Neural cell (in vitro differentiated cells): ENCODE data around the gene ATAD3C. TPM values are rescaled to one million over a fixed set of nuclear protein-coding genes. Genes with fewer than 3 reads are reported as not detected.
A peak's percentile ranks its signal among the peaks of the same experiment; 100 is the strongest.

Experiments
- H2AFZ ChIP-seq: fragments of 200-600, 300-800 bp; sonication (generic), shearing (Covaris generic); 2 replicates; pipeline ENCODE4 v1.6.0; 2014; ENCODE audit warnings: low read depth, mild to moderate bottlenecking, antibody characterized with exemption, low read length, moderate library complexity
- H3F3A ChIP-seq: fragments of 200-600 bp; shearing (Covaris generic); 2 replicates; pipeline ENCODE4 v1.6.1; 2016; ENCODE audit warnings: mild to moderate bottlenecking, moderate library complexity, mixed read lengths, antibody characterized with exemption, low read length; ENCODE audit not compliant: insufficient read depth, poor library complexity, severe bottlenecking
- H3K27ac ChIP-seq: fragments of 200-600, 300-800 bp; sonication (generic), shearing (Covaris generic); 2 replicates; pipeline ENCODE4 v1.5.1; 2014; ENCODE audit warnings: mild to moderate bottlenecking, low read length, moderate library complexity
- H3K27me3 ChIP-seq: fragments of 300-800, 200-600 bp; sonication (generic), shearing (Covaris generic); 2 replicates; pipeline ENCODE4 v1.6.0; 2014; ENCODE audit warnings: mild to moderate bottlenecking, low read depth, low read length, moderate library complexity; ENCODE audit not compliant: insufficient read depth
- H3K36me3 ChIP-seq: fragments of 300-800, 200-600 bp; sonication (generic), shearing (Covaris generic); 2 replicates; pipeline ENCODE4 v1.5.1; 2014; ENCODE audit warnings: mild to moderate bottlenecking, antibody characterized with exemption, low read length, moderate library complexity; ENCODE audit not compliant: insufficient read depth
- H3K4me2 ChIP-seq: fragments of 300-800, 200-600 bp; sonication (generic), shearing (Covaris generic); 2 replicates; pipeline ENCODE4 v1.6.0; 2014; ENCODE audit warnings: mild to moderate bottlenecking, low read length
- H3K4me3 ChIP-seq: fragments of 300-800, 200-600 bp; sonication (generic), shearing (Covaris generic); 2 replicates; pipeline ENCODE4 v1.5.1; 2014; ENCODE audit warnings: mild to moderate bottlenecking, low read length, moderate library complexity
- H3K79me2 ChIP-seq: fragments of 200-600 bp; shearing (Covaris generic); replicated peaks from 2 replicates; pipeline ENCODE4 v1.6.0; 2014; ENCODE audit warnings: mild to moderate bottlenecking, low read length, moderate library complexity; ENCODE audit not compliant: insufficient read depth
- H3K9ac ChIP-seq: fragments of 300-800, 200-600 bp; sonication (generic), shearing (Covaris generic); 2 replicates; pipeline ENCODE4 v1.6.1; 2016; ENCODE audit warnings: mild to moderate bottlenecking, low read length, mixed read lengths
- H3K9me2 ChIP-seq: fragments of 200-600 bp; shearing (Covaris generic); 2 replicates; pipeline ENCODE4 v1.6.1; 2016; ENCODE audit warnings: mild to moderate bottlenecking, low read length, mixed read lengths; ENCODE audit not compliant: insufficient read depth
- H3K9me3 ChIP-seq: fragments of 200-600, 300-800 bp; sonication (generic), shearing (Covaris generic); 2 replicates; pipeline ENCODE4 v1.6.1; 2016; ENCODE audit warnings: mild to moderate bottlenecking, mixed run types, low read length, moderate library complexity, mixed read lengths
- H4K20me1 ChIP-seq: fragments of 200-600 bp; shearing (Covaris generic); 2 replicates; pipeline ENCODE4 v1.6.1; 2016; ENCODE audit warnings: mild to moderate bottlenecking, mixed run types; ENCODE audit not compliant: insufficient read depth
- EP300 ChIP-seq: fragments of 450-650 bp; conservative IDR thresholded peaks from 2 replicates; pipeline ENCODE4 v1.6.1; 2014; ENCODE audit warnings: antibody characterized with exemption, mild to moderate bottlenecking, moderate library complexity; ENCODE audit not compliant: poor library complexity, severe bottlenecking
- EZH2 ChIP-seq: fragments of 200-600, 300-800 bp; shearing (Covaris generic), sonication (generic); IDR thresholded peaks from 2 replicates; pipeline ENCODE4 v1.6.1; 2014; ENCODE audit warnings: antibody characterized with exemption, low read length, borderline replicate concordance, mild to moderate bottlenecking; ENCODE audit not compliant: insufficient read depth, poor library complexity, severe bottlenecking
- MXI1 ChIP-seq: fragments of 450-650 bp; conservative IDR thresholded peaks from 2 replicates; pipeline ENCODE4 v1.6.1; 2014; ENCODE audit warnings: antibody characterized with exemption, mild to moderate bottlenecking; ENCODE audit not compliant: poor library complexity, severe bottlenecking
- POLR2AphosphoS5 ChIP-seq: IDR thresholded peaks from 2 replicates; pipeline ENCODE4 v1.6.1; 2012
- RAD21 ChIP-seq: fragments of 450-650 bp; conservative IDR thresholded peaks from 2 replicates; pipeline ENCODE4 v1.6.1; 2014; ENCODE audit warnings: antibody characterized with exemption, mild to moderate bottlenecking, moderate library complexity
- SMC3 ChIP-seq: fragments of 450-650 bp; conservative IDR thresholded peaks from 2 replicates; pipeline ENCODE4 v1.6.1; 2014; ENCODE audit warnings: antibody characterized with exemption, mild to moderate bottlenecking, moderate library complexity; ENCODE audit not compliant: poor library complexity
- TAF1 ChIP-seq: IDR thresholded peaks from 2 replicates; pipeline ENCODE4 v1.6.1; 2012; ENCODE audit warnings: low read depth
- polyA minus RNA-seq: library from RNA; depleted of rRNA, polyadenylated mRNA; stranded (reverse); fragments of >200 nt; gene quantifications from 2 replicates; pipeline ENCODE4 v1.2.3, GENCODE V29; 2014
- polyA plus RNA-seq: library from polyadenylated mRNA; depleted of rRNA; stranded (reverse); fragments of >200 nt; gene quantifications from 2 replicates; pipeline ENCODE4 v1.2.3, GENCODE V29; 2014
- TF ChIP-seq, protein P1 (sequence below): IDR thresholded peaks from 2 replicates; pipeline ENCODE4 v1.6.1; 2012; ENCODE audit warnings: borderline replicate concordance
- TF ChIP-seq, protein P2 (sequence below): fragments of 450-650 bp; IDR thresholded peaks from 2 replicates; pipeline ENCODE4 v1.5.1; 2014; ENCODE audit warnings: antibody characterized with exemption, mild to moderate bottlenecking, moderate library complexity; ENCODE audit not compliant: poor library complexity, severe bottlenecking

The ATAD3C gene, protein sequence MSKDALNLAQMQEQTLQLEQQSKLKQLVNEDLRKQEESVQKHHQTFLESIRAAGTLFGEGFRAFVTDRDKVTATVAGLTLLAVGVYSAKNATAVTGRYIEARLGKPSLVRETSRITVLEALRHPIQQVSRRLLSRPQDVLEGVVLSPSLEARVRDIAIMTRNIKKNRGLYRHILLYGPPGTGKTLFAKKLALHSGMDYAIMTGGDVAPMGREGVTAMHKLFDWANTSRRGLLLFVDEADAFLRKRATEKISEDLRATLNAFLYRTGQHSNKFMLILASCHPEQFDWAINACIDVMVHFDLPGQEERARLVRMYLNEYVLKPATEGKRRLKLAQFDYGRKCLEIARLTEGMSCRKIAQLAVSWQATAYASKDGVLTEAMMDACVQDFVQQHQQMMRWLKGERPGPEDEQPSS
- polyA plus RNA-seq = not detected in 2 replicates
- polyA minus RNA-seq = not detected in 2 replicates

DNA sequence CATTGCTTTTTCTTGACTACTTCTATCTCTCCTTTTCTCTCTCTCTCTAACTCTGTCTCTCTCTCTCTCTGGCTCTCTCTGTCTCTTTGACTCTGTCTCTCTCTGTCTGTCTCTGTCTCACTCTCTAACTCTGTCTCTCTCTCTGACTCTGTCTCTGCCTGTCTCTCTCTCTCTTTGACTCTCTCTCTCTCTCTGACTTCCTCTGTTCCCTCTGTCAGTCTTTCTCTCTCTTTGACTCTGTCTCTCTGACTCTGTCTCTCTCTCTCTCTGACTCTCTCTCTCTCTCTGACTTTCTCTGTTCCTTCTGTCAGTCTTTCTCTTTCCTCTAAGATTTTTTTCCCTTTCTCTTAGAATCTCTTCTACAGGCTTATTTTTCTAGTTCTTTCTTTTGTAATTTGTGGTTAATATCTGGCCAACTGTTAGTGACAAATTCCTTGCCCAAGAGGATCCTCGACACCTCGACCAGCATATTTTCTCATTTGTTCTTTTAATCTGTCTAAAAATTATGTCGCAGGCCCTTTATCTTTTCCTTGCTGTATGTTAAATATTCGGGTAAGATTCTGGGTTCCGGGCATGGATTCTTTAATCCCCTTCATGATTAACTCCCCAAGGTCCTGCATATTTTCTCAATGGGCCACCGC, at the start of gene ATAD3C:
Gene ATAD3C, plus strand, starts transcription at position 591 of the 641 bp plus-strand sequence. CDS start 995 bp downstream, outside the sequence.
- H3F3A ChIP-seq = no peaks in the 10 kb centered on the region
- H2AFZ ChIP-seq = no peak within 1 kb of the TSS
- H3K36me3 ChIP-seq = no peaks in the 10 kb centered on the region
- H3K9ac ChIP-seq = no peak within 1 kb of the TSS
- no peak within 1 kb of the TSS for H3K4me2 ChIP-seq
- H3K27ac ChIP-seq = no peak within 1 kb of the TSS
- H3K9me2 ChIP-seq = no peaks in the 10 kb centered on the region
- H4K20me1 ChIP-seq = no peaks in the 10 kb centered on the region
- H3K4me3 ChIP-seq = no peak within 1 kb of the TSS
- no peaks in the 10 kb centered on the region for H3K79me2 ChIP-seq
- H3K9me3 ChIP-seq = no peaks in the 10 kb centered on the region
- TF ChIP-seq EZH2 (no peak), RAD21 (no peak), EP300 (no peak), MXI1 (no peak), TAF1 (no peak), SMC3 (no peak), POLR2AphosphoS5 (no peak)
- TF ChIP-seq, protein P1, sequence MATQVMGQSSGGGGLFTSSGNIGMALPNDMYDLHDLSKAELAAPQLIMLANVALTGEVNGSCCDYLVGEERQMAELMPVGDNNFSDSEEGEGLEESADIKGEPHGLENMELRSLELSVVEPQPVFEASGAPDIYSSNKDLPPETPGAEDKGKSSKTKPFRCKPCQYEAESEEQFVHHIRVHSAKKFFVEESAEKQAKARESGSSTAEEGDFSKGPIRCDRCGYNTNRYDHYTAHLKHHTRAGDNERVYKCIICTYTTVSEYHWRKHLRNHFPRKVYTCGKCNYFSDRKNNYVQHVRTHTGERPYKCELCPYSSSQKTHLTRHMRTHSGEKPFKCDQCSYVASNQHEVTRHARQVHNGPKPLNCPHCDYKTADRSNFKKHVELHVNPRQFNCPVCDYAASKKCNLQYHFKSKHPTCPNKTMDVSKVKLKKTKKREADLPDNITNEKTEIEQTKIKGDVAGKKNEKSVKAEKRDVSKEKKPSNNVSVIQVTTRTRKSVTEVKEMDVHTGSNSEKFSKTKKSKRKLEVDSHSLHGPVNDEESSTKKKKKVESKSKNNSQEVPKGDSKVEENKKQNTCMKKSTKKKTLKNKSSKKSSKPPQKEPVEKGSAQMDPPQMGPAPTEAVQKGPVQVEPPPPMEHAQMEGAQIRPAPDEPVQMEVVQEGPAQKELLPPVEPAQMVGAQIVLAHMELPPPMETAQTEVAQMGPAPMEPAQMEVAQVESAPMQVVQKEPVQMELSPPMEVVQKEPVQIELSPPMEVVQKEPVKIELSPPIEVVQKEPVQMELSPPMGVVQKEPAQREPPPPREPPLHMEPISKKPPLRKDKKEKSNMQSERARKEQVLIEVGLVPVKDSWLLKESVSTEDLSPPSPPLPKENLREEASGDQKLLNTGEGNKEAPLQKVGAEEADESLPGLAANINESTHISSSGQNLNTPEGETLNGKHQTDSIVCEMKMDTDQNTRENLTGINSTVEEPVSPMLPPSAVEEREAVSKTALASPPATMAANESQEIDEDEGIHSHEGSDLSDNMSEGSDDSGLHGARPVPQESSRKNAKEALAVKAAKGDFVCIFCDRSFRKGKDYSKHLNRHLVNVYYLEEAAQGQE = no peak
- TF ChIP-seq, protein P2, sequence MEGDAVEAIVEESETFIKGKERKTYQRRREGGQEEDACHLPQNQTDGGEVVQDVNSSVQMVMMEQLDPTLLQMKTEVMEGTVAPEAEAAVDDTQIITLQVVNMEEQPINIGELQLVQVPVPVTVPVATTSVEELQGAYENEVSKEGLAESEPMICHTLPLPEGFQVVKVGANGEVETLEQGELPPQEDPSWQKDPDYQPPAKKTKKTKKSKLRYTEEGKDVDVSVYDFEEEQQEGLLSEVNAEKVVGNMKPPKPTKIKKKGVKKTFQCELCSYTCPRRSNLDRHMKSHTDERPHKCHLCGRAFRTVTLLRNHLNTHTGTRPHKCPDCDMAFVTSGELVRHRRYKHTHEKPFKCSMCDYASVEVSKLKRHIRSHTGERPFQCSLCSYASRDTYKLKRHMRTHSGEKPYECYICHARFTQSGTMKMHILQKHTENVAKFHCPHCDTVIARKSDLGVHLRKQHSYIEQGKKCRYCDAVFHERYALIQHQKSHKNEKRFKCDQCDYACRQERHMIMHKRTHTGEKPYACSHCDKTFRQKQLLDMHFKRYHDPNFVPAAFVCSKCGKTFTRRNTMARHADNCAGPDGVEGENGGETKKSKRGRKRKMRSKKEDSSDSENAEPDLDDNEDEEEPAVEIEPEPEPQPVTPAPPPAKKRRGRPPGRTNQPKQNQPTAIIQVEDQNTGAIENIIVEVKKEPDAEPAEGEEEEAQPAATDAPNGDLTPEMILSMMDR = no peak
- H3K27me3 ChIP-seq = no peaks in the 10 kb centered on the region

DNA sequence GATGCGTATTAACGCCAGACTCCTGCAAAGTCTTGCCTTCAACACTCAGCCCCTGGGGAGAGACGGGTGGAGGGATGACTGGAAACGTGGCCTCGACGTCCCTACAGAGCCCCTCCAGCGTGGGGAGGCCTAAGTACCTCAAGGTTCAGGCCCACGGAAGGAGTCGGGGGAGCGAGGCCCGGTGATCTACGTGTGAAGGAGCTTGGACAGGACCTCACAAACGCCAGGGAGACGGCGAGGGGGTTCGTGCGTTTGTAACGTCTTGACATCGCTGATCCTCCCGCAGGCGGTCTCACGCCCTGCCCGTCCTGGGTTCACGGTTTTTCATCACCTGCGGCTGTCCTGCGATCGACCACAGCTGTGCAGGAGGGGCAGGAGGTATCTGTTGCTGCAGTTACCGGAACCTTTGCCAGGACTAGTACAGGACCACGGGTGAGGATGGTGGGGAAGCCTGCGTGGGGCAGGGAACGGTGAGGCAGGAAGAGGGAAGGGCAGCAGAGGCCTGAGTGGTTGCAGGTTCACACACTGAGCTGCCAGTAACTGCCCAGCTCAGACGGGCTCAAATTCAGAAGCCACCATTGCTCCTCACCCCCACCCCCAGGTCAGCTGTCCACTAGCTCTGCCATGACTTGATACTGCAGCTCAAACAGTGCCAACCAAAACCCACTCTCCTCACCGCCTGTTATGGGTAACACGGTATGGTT, 49.5 kb upstream of the ATAD3C start:
- peak overlapping the region; percentile 84 for H3K9ac ChIP-seq
- H4K20me1 ChIP-seq = no peaks in the 10 kb centered on the region
- peak overlapping the region; percentile 98 for H3K4me2 ChIP-seq
- no peaks in the 10 kb centered on the region for H3K36me3 ChIP-seq
- no peak overlapping the region for H2AFZ ChIP-seq
- H3K4me3 ChIP-seq = peak overlapping the region; percentile 76
- no peaks in the 10 kb centered on the region for H3K9me2 ChIP-seq
- no peaks in the 10 kb centered on the region for H3K27me3 ChIP-seq
- TF ChIP-seq TAF1 = no peak
- no peak for TF ChIP-seq SMC3
- TF ChIP-seq EP300 = no peak
- TF ChIP-seq, protein P2 = no peak
- TF ChIP-seq MXI1 = no peak
- no peak for TF ChIP-seq POLR2AphosphoS5
- no peak for TF ChIP-seq EZH2
- TF ChIP-seq, protein P1 = no peak
- TF ChIP-seq RAD21 = no peak
- no peaks in the 10 kb centered on the region for H3F3A ChIP-seq
- peaks cover 33% of the 10 kb centered on the region for H3K79me2 ChIP-seq
- no peaks in the 10 kb centered on the region for H3K9me3 ChIP-seq
- H3K27ac ChIP-seq = peak overlapping the region; percentile 80
